Ecto neural progenitor cell (in vitro differentiated cells): Measurements from ENCODE around the gene ADAP1.
"Not testable (repeated sequence)": the region's sequence is repeated elsewhere in the genome, so short reads cannot be mapped to it uniquely, and the experiment has no call there.

ENCODE experiments used
- DNase-seq: peaks from one replicate; pipeline ENCODE4 v3.0.0-alpha.2; 2018; ENCODE audit warnings: low spot score

ADAP1 gene, protein sequence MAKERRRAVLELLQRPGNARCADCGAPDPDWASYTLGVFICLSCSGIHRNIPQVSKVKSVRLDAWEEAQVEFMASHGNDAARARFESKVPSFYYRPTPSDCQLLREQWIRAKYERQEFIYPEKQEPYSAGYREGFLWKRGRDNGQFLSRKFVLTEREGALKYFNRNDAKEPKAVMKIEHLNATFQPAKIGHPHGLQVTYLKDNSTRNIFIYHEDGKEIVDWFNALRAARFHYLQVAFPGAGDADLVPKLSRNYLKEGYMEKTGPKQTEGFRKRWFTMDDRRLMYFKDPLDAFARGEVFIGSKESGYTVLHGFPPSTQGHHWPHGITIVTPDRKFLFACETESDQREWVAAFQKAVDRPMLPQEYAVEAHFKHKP

DNA sequence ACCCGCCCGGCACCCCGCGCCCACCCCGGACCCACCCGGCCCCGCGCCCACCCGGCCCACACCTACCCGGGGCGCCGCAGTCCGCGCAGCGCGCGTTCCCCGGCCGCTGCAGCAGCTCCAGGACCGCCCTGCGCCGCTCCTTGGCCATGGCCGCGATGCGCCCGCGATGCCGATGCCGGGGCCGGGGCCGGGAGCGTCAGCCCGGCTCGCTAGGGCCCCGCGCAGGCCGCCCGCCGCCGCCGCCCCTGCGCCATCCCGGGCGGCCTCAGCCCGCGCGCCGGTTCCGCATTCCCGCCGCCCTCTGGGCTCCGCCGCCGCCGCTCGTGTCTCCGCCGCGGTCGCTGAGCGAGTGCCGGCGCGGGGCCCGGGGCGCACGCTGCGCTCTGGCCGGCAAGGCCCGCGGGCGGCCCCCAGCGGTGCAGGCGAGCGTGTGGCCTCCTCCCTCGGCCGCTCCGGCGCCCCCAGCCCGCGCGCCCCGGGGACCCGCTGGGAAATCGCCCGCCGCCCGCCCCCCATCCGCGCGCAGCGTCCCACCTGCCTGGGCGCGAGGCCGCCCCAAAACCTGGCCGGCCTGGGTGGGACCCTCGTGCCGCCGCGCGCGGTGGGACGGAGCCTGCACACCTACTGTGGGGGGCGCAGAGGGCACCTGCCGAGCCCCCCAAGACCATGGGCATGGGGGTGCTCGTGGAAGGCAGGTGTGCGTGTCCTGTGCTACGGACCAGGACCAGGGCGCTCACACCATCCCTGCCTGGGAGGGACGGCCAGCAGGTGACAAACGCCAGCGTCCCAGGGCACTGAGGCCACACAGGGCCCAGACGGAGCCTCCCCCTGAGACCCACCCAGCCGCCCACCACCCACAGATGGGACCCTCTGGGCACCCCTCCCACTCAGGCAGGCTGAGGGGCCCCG lies at the start of gene ADAP1:
ADAP1 (minus strand) TSS at position 351 of the 909 bp plus-strand sequence; CDS start at position 148, 203 bp downstream.
- no peak for DNase-seq

DNA sequence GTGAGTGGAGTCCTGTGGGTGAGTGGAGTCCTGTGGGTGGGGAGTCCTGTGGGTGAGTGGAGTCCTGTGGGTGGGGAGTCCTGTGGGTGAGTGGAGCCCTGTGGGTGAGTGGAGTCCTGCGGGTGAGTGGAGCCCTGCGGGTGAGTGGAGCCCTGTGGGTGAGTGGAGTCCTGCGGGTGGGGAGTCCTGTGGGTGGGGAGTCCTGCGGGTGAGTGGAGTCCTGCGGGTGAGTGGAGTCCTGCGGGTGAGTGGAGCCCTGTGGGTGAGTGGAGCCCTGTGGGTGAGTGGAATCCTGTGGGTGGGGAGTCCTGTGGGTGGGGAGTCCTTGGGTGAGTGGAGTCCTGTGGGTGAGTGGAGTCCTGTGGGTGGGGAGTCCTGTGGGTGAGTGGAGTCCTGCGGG lies 48.0 kb upstream of the ADAP1 start:
- not testable (repeated sequence) for DNase-seq

DNA sequence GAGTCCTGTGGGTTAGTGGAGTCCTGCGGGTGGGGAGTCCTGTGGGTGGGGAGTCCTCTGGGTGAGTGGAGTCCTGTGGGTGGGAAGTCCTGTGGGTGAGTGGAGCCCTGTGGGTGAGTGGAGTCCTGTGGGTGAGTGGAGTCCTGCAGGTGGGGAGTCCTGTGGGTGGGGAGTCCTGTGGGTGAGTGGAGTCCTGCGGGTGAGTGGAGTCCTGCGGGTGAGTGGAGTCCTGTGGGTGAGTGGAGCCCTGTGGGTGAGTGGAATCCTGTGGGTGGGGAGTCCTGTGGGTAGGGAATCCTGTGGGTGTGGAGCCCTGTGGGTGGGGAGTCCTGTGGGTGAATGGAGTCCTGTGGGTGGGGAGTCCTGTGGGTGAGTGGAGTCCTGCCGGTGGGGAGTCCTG lies 47.5 kb upstream of the ADAP1 start:
- DNase-seq: not testable (repeated sequence)

DNA sequence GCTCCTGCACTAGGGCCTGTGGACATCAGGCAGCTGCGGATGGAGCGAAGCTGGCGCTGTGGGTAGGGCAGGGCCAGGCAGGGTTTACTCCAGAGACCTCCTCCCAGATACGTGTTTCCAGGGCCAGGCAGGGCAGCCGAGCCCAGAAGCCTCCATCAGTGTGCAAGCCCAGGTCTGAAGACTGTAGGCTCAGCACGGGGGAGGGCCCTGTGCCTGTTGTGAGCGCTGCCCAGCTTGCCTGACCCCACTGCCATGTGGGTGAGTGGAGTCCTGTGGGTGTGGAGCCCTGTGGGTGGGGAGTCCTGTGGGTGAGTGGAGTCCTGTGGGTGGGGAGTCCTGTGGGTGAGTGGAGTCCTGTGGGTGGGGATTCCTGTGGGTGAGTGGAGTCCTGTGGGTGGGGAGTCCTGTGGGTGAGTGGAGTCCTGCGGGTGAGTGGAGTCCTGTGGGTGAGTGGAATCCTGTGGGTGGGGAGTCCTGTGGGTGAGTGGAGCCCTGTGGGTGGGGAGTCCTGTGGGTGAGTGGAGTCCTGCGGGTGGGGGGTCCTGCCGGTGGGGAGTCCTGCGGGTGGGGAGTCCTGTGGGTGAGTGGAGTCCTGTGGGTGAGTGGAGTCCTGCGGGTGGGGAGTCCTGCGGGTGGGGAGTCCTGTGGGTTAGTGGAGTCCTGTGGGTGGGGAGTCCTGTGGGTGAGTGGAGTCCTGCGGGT lies 46.7 kb upstream of the ADAP1 start:
- DNase-seq: not testable (repeated sequence)

DNA sequence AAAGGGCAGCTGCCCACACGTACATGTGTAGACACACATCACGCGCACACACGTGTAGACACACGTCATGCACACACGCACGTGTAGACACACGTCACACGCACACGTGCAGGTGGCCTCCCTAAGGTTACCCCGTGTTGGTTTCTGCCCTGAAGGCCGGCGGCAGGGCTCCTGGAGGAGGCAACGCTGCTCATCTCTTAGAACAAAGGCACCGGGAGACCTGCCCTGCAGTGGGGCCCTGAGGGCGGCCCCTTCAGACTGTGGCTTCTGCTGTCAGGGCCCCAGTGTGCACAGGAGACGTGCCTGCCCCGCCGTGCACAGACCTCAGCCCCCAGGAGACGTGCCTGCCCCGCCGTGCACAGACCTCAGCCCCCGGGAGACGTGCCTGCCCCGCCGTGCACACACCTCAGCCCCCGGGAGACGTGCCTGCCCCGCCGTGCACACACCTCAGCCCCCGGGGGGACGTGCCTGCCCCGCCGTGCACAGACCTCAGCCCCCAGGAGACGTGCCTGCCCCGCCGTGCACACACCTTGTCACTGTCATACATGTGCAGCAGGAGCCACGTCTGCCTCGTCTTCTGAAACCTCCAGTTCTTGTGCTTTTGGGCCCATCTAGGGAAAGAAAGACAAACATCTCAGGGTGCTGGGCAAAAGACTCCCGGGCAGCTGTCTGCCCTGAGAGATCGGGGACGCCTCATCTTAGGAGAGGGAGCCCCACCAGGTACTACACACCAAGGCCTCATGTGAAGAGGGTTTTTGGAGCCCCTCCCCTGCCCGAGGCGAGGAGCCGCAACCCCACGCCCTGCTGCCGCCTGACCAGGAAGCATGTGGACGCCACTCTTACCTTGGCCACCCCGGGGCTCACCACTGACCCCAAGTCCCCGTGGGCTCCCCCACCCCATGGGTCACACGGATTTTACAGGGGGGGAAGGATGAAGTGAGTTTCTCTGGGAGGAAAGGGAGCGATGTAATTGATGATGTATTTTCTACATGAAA lies 45.8 kb upstream of the ADAP1 start:
- no peak for DNase-seq

DNA sequence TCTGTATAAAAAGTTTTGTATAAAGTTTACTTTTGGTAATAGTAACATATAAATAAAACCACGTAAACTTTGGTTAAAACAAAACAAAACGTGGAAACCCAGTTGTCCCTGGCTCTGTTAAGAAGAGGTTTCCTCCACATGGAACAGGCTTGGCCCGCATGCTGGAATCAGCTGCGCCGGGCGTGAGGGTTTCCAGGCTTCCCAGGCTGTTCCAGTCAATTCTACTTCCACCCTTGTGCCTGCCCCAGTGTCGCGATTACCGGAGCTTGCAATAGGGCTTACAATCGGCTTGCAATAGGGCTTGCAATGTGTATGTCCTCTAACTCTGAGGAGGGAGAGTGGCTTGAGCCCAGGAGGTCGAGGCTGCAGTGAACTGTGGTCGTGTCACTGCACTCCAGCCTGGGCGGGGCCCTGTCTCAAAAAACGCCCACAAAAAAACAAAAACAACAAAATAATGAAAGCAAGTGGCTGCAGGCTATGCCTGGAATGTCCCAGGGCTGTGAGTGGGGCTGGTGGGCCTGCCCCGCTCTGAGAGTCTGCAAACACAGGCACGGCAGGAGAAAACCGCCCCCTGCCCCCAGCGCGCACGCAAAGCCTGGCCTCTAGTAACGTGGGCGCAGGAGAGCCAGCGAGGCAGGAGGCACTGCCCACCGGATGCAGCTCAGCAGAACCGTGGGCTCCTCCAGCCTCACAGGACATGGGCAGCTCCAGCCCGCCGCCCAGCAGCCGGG lies 44.8 kb upstream of the ADAP1 start:
- DNase-seq: no peak

DNA sequence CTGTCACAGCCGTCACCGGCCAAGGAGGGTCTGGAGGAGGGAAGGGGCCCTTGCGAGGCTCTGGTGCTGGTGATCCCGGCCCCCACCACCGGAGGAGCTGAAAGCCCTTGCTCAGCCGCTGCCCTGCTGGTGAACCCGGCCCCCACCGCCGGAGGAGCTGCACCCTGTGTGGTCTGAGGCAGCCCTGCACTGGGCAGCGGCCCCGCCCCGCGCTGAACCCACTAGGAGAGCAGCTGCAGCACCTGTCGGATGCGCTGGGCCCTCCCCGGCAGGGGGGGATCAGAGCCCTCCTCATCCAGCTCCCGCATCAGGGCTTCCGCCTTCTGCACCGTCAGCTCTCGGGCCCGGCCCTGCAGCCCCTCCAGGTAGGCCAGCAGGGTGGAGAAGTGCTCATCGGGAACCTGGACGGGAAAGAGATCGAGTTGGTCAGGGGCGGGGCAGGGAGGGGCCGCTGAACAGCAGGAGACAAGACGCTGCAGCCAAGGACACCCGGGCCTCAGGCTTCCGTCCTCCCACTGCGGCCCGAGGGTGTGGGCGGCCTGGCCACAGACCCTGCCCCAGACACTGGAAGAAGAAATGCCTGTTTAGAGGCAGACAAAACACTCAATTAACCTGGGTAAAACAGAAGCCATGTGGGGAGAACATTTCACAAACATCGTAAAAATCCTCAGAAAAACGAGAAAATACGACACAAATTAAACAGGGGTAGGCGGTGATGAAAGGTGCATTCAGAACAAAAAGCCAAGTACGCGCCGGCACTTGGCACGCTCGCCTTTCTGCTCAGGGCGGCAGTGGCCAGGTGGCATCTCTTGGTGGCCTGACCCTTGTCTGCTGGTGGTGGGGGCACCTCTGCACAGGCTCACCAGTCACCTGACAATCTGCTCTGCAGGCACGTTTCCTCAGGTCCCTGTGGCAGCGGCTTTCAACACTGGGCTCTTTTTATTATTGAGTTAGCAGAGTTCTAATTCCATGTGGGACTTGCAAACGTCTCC lies 43.2 kb upstream of the ADAP1 start:
- no peak for DNase-seq

DNA sequence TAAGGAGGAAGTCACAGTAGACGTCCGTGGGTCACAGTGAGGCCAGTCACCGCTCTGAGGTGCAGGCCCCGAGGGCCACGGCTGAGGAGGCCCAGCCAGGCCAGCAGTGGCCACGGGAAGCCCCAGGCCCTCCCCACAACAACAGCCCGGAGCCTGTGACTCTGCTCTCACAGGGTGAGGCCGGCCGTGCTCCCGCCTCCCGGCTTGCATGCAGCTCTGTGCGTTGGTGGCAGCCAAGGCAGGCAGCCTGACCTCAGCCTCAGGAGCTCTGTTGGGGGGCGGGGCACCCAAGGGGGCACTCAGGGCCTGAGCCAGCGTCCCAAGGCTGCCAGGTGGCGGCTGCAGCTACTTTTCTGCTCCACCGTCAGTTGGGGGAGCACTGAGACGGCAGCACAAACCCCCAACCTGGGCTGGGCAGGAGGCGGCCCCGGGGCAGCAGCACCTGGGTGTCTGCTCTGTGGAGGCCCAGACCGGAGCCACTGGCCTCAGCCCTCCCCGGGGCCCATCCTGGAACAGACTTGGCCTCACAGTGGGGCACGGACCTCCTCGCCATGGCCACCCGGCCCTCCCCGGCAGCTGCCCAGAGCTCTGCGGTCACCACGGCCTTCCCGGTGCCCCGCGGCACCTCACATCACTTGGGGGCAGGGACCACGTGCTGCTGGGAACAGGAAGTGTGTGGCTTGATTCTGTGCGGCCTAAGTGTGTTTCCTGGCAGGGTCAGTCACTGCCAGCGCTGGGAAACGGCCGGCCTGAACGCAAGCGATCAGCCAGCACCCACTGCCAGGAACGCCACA lies 41.8 kb upstream of the ADAP1 start:
- DNase-seq: no peak

DNA sequence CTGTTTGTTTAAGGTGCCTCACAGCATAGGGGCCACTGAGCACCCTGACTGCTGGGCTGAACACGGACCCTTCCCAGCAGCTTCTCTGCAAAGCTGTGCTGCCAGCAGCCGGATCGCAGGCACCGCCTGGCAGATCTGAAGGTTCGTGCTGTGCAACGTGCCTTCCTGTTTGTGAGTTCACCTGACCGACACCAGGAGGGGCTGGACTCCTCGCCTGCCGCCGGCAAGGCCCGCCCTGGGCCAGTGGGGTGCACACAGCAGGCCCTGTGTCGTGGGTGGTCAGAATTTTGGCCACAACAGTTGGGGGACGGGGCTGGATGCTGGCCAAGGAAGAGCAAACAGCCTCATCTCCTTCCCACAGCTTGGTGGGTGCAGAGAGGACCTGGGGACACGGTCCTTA lies 41.1 kb upstream of the ADAP1 start:
- no peak for DNase-seq

DNA sequence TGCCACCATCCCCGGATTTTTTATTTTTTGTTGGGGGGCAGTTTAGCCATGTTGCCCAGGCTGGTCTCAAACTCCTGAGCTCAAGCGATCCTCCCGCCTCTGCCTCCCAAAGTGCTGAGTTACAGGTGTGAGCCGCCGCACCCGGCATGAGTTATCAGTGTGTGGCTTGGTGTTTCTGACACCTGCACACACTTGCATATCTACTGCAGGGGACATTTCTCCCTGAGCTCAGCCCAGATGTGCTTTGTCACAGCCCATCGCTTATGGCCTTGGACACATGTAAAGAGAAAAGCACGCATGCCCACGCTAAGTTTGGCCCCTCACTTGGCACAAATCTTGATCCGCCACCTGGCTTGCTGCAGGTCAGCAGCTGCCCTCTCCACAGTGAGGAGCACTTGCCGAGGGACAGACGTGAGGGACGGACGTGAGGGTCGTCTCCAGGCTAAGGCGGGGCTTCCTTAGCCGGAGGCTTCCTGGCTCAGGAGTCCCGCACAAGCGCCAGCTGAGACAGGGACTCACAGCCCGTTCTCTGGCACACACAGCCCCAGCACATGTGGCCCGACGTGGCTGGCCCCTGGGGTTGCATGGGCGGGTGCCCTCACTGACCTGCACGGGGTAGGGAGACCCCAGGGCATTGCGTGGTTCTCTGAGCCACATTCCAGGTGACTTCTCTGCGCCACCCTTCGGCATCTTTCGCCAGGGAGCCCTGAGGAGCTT lies 40.3 kb upstream of the ADAP1 start:
- no peak for DNase-seq

DNA sequence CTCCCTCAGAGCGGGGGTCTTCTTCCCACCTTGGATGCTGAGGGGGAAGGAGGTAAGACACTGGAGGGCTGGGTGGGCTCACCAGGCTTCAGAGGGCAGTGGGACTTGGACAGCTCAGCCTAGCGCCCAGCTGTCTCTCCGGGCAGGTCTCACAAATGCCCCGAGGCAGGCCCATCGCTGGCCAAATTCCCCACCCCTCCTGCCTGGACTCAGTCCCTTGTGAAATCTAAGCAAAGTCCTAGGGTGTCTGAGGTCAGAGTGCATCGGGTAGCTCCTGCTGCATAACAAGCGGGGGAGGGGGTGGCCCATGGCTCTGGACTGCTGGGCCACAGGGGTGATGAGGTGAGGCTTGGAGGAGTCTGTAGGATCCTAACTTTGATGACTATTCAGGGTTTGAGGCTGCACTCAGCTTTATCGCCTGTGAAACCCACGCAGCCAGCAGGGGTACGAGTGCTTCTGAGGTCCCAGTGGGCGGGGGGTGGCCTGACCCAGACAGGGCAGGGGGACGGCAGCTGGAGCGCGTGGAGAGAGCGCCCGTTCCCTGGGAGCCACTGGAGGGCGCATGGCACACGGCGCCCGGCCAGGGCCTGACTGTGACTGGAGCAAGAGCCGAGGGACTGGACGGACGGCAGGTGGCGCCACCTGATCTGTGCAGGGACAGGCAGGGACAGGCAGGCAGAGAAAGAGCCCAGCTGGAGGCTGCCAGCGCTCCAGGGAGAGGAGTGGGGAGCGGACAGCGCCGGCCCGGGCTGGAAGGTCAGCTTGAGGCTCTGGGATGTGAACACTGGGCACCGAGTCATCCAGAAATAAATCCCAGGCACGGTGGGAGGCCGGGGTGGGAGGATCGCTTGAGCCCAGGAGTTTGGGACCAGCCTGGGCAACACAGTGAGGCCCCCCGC lies 38.5 kb upstream of the ADAP1 start:
- DNase-seq: peak; percentile 99

DNA sequence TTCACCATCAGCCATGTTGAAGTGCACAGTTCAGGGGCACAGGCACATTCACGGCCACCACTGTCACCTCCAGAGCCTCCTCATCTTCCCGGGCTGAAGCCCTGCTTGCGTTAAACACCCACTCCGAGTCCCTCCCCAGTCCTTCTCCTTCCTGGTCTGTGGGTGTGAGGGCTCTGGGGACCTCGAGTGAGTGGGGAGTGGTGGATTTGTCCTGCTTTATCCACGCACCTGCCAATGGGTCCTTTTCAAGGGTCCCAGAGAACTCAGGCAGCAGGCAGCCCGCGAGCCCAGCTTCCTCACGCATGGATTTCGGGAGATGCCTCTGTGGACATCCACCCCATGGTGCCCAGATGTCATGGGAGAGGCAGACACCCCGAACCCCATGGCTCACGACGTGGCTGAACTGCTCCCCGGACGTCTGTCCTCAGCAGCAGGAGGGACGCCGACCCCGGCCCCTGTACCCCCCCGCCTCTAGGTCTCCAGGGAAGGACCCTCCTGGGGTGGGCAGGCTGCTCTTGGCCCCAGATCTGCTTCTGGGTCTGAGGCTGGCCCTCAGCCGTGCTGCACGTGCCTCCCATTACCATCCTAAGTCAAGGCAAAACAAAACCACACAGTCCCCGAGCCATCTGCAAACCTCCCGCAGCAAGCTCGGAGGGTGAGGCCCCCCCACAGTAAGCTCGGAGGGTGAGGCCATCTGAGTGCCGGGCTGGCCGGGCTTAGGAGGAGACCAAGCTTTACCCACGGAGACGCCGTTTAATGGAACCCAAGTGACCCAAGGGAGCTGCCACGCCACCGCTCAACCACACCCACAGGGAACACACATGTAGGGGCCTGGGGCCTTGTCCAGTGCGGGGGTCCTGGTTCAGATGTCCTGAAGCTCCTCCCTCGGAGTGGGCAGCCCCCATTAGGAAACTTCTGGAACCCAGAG lies 37.5 kb upstream of the ADAP1 start:
- no peak for DNase-seq

DNA sequence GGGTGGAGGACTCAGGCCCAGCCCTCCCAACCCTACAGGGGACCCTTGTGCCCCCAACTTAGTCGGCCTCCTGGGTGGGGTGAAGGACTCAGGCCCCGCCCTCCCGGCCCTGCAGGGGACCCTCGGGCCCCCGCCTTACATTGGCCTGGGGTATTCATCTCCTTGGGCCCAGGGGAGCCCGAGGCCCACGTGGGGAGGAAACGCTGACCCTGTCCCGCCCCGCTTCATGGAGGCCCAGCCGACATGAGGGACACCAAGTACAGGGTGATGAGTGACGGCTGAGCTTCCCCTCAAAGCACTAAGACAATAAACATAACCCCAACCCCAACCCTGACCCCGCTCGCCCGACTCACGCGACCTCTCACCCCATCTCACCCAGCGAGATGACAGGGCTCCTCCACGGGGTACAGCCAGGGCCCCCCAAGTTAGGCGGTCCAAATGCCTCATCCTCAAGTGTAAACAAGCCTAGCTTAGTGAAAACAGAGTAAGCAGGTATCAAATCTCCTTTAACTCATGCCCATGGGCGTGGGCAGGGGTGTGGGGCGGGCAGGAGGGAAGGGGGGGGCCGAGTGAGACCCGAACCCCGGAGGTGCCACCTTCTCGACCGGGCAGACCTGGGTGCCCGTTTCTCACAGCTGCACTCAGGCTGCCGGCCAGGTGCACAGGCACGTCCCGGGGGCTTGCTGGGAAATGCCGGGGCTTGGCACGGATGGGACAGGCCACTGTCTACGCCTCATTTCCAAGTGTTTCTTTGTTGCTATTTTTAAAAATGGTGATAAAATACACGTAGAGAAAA lies 36.7 kb upstream of the ADAP1 start:
- DNase-seq: no peak

DNA sequence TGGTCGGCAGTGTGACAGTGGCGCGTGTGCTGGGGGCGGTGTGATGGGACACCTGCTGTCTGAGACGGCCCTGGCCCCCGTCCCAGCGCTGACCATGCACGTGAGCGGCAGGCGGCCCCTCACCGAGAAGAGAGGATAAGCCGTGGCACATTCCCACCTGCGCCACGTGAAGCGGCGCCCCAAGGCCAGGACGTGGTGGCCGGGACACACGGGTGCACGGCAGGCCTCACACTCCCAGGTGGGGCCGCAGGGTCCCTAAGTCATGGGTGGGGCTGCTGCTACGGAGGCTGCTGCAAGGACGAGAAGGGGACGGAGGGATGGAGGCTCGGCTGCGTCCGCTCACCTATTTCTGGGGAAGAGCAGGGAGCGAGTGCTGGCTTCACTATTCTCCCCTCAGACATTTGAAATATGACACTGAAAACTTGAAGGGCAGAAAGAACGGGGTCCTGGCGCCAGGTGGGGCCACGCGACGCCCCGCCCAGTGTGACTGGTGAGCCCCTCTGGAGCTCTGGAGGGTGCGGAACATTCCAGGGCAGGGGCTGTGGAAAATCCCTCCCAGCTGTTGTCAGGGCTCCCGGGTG lies 36.0 kb upstream of the ADAP1 start:
- no peak for DNase-seq
